ENCODE results near the gene SGCA. TPM values are rescaled to one million over a fixed set of nuclear protein-coding genes. Genes with fewer than 3 reads are reported as not detected.

Gene SGCA
- total and polyA plus RNA-seq, 9 of the 15 experiments (the other 6 are each of a cell fraction or from before 2014, with no cell fraction given): not detected

DNA sequence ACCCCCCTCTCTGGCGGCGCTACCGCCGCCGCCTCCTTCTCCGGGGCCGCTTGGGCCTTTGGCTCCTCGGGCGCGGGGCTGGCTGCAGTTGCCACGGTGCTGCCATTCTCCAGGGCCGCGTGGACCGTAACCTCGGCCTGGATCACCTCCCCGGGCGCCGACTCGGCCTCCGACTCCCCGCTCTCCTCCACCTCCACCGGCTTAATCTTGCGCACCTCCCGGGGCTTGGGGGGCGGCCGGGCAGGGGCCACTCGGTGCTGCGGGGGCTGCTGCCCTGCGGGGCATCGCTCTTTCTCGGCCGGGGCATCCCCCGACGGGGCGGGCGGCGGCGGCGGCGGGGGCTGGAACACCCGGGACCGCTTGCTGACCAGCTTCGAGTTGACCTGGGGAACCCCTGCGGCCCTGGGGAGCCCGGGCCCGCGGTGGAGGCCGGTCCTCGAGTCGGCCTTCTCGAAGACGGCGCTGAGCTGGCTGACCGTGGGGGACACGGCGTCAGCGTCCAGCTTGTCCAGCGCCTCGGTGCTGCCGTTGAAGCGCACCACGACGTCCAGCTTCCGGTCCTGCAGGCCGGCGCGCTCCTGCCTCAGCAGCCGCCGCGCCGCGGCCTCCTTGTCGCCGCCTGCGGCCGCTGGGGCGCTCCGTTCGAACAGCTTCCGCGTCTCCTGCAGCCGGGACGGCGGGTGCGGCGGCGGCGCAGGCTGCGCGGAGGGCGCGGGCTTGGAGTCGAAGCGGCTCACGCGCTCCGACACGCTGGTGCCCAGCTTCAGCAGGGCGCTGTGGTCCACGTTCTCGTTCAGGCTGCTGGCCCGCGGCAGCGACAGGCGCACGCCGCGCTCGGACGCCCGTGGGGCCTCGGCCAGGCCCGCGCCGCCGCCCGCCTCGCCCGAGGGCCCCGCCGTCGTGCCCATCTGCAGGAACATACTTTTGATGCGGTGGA is 16.1 kb upstream of the SGCA start (continued):
- TF ChIP-seq, protein P1, sequence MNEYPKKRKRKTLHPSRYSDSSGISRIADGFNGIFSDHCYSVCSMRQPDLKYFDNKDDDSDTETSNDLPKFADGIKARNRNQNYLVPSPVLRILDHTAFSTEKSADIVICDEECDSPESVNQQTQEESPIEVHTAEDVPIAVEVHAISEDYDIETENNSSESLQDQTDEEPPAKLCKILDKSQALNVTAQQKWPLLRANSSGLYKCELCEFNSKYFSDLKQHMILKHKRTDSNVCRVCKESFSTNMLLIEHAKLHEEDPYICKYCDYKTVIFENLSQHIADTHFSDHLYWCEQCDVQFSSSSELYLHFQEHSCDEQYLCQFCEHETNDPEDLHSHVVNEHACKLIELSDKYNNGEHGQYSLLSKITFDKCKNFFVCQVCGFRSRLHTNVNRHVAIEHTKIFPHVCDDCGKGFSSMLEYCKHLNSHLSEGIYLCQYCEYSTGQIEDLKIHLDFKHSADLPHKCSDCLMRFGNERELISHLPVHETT (CRISPR knock-in tag; conservative IDR thresholded peaks at IDR 0.05 in 1 of 2, IDR thresholded peaks at IDR 0.05 in 1 of 2): peak in 1 of 2 experiments; percentile 76; a peak in 2 of 4 replicates
- TF ChIP-seq, protein P2, sequence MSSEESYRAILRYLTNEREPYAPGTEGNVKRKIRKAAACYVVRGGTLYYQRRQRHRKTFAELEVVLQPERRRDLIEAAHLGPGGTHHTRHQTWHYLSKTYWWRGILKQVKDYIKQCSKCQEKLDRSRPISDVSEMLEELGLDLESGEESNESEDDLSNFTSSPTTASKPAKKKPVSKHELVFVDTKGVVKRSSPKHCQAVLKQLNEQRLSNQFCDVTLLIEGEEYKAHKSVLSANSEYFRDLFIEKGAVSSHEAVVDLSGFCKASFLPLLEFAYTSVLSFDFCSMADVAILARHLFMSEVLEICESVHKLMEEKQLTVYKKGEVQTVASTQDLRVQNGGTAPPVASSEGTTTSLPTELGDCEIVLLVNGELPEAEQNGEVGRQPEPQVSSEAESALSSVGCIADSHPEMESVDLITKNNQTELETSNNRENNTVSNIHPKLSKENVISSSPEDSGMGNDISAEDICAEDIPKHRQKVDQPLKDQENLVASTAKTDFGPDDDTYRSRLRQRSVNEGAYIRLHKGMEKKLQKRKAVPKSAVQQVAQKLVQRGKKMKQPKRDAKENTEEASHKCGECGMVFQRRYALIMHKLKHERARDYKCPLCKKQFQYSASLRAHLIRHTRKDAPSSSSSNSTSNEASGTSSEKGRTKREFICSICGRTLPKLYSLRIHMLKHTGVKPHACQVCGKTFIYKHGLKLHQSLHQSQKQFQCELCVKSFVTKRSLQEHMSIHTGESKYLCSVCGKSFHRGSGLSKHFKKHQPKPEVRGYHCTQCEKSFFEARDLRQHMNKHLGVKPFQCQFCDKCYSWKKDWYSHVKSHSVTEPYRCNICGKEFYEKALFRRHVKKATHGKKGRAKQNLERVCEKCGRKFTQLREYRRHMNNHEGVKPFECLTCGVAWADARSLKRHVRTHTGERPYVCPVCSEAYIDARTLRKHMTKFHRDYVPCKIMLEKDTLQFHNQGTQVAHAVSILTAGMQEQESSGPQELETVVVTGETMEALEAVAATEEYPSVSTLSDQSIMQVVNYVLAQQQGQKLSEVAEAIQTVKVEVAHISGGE (CRISPR knock-in tag; IDR thresholded peaks at IDR 0.05): peak in 1 of 3 experiments; percentile 67; a peak in 4 of 6 replicates
- no peak for TF ChIP-seq EHMT2 (IDR thresholded peaks at IDR 0.05)
- TF ChIP-seq, protein P3, sequence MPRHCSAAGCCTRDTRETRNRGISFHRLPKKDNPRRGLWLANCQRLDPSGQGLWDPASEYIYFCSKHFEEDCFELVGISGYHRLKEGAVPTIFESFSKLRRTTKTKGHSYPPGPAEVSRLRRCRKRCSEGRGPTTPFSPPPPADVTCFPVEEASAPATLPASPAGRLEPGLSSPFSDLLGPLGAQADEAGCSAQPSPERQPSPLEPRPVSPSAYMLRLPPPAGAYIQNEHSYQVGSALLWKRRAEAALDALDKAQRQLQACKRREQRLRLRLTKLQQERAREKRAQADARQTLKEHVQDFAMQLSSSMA (CRISPR knock-in tag; IDR thresholded peaks at IDR 0.05): peak; percentile 61; the same call in 1 of the 2 replicates
- TF ChIP-seq, protein P4, sequence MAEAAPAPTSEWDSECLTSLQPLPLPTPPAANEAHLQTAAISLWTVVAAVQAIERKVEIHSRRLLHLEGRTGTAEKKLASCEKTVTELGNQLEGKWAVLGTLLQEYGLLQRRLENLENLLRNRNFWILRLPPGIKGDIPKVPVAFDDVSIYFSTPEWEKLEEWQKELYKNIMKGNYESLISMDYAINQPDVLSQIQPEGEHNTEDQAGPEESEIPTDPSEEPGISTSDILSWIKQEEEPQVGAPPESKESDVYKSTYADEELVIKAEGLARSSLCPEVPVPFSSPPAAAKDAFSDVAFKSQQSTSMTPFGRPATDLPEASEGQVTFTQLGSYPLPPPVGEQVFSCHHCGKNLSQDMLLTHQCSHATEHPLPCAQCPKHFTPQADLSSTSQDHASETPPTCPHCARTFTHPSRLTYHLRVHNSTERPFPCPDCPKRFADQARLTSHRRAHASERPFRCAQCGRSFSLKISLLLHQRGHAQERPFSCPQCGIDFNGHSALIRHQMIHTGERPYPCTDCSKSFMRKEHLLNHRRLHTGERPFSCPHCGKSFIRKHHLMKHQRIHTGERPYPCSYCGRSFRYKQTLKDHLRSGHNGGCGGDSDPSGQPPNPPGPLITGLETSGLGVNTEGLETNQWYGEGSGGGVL (CRISPR knock-in tag; IDR thresholded peaks at IDR 0.05): no peak
- TF ChIP-seq POLR2G (IDR thresholded peaks at IDR 0.05; ENCODE audit: low read depth, low read length): peak; percentile 78
- TF ChIP-seq ZNF699 (CRISPR knock-in tag; IDR thresholded peaks at IDR 0.05; ENCODE audit: insufficient replicate concordance): no peak
- TF ChIP-seq RBM39 (optimal IDR thresholded peaks at IDR 0.05; ENCODE audit: low read depth, low read length): no peak
- no peak; the same call in 1 of the 2 replicates for TF ChIP-seq ZNF263 (CRISPR knock-in tag; IDR thresholded peaks at IDR 0.05; ENCODE audit: borderline replicate concordance)
- TF ChIP-seq, protein P5, sequence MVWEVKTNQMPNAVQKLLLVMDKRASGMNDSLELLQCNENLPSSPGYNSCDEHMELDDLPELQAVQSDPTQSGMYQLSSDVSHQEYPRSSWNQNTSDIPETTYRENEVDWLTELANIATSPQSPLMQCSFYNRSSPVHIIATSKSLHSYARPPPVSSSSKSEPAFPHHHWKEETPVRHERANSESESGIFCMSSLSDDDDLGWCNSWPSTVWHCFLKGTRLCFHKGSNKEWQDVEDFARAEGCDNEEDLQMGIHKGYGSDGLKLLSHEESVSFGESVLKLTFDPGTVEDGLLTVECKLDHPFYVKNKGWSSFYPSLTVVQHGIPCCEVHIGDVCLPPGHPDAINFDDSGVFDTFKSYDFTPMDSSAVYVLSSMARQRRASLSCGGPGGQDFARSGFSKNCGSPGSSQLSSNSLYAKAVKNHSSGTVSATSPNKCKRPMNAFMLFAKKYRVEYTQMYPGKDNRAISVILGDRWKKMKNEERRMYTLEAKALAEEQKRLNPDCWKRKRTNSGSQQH (CRISPR knock-in tag; IDR thresholded peaks at IDR 0.05): no peak
- no peak for TF ChIP-seq FOXA3 (CRISPR knock-in tag; conservative IDR thresholded peaks at IDR 0.05 in 1 of 2, IDR thresholded peaks at IDR 0.05 in 1 of 2)
- TF ChIP-seq ETV5 (CRISPR knock-in tag; IDR thresholded peaks at IDR 0.05; ENCODE audit: low read depth): 0 out of 2 replicates have a peak, but pooled peaks have one; percentile 28
- no peak for TF ChIP-seq RBM25 (IDR thresholded peaks at IDR 0.05; ENCODE audit: low read depth, low read length, severe bottlenecking)
- TF ChIP-seq NFE2L1 (tag; IDR thresholded peaks at IDR 0.05; ENCODE audit: borderline replicate concordance, low read depth): no peak
